Measurements from ENCODE around the gene GCGR.

GCGR gene

DNA sequence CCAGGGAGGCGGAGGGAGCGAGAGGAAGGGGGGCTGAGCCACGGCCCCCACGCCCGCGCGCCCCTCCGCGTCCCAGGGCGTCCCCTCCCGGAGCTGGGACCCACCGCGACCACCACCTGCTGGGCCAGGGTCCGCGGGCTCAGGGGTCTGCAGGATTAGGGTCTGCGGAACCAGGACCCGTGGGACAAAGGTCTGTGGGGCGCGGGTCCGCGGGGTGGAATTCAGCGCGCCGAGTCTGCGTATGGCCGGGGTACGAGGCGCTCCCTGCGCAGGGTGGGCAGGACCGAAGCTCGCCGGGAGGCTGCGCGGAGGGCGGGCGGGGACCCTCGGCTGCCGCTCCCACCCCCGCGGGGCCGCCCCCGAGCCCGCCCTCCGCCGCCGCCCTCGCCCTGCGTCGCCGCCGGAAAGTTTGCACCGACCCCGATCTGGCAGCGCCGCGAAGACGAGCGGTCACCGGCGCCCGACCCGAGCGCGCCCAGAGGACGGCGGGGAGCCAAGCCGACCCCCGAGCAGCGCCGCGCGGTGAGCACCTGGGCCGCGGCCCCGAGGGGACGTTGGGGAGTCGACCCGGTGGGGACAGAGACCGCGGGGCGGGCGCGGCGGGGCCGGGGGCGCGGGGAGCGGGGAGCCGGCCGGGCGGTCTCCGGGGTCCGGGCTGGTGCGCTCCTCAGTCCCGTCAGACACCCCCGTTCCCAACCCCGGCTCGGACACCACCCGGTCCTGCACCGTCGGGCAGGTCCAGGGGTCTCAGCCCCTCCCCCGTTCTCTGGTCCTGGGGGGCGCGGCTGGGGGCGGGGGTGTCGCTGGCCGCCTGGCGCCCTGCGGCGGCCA is at the start of gene GCGR:
Gene GCGR (plus strand): TSS at position 423 of the 831 bp plus-strand sequence. CDS start 4,869 bp downstream, outside the sequence.
- DNase-seq, result no peak

DNA sequence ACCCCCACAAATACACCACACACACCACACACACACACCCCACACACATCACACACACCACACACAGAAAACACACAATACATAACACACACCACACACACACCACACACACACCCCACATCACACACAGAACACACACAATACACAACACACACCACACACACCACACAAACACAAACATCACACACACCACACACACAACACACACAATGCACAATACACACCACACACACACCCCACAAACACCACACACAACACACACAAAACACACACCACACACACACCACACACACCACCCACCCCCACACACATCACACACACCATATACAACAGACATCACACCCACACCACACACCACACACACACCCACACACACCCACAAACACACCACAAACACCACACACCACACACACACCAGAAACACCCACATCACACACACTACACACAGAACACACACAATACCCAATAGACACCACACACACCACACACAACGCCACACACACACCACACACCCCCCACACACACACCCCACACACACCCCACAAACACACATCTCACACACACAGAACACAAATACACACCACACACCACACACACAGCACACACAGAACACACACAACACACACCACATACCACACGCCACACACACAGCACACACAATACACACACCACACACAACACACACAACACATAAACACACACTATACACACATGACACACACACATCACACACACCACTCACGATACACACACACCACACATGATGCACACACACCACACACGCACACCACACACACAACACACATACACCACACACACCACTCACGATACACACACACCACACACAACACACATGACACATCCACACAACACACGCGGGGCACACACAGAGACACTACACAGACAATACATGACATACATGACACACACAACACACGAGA is 11.0 kb upstream of the GCGR start:
- DNase-seq, result no peak

DNA sequence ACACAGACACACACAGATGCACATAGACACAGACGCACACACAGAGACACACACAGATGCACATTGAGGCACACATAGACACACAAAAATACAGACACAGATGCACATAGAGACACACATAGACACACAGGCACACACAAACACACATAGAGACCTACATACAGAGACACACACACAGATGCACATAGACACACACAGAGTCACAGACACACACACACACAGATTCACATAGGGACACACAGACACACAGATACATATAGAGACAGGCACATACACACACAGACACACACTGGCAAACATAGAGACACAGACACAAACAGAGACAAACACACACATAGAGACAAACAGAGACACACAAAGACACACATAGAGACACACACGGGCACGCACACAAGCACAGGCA is 9.9 kb upstream of the GCGR start:
- no peak for DNase-seq

GRCh38 chr17:81794509-81794908 is 9.4 kb upstream of the GCGR start:
- DNase-seq, result no peak

DNA sequence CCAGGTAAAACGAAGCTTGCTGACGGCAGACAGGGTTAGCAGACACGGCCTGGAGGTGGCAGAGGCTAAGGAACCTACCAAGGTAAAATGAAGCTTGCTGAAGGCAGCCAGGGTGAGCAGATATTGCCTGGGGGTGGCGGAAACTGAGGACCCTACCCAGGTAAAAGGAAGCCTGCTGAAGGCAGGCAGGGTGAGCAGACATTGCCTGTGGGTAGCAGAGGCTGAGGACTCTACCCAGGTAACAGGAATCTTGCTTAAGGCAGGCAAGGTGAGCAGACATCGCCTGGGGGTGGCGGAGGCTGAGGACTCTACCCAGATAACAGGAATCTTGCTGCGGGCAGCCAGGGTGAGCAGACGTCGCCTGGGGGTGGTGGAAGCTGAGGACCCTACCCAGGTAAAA is 2.6 kb upstream of the GCGR start:
- DNase-seq, result no peak

GRCh38 chr17:81802048-81802758 is 1.7 kb upstream of the GCGR start:
- DNase-seq, result no peak

- no peak for DNase-seq
These were observed 900 bp upstream of the GCGR start for GRCh38 chr17:81802856-81803643.

- DNase-seq, result no peak
These were observed 829 bp downstream of the GCGR start for GRCh38 chr17:81804559-81805399.

DNA sequence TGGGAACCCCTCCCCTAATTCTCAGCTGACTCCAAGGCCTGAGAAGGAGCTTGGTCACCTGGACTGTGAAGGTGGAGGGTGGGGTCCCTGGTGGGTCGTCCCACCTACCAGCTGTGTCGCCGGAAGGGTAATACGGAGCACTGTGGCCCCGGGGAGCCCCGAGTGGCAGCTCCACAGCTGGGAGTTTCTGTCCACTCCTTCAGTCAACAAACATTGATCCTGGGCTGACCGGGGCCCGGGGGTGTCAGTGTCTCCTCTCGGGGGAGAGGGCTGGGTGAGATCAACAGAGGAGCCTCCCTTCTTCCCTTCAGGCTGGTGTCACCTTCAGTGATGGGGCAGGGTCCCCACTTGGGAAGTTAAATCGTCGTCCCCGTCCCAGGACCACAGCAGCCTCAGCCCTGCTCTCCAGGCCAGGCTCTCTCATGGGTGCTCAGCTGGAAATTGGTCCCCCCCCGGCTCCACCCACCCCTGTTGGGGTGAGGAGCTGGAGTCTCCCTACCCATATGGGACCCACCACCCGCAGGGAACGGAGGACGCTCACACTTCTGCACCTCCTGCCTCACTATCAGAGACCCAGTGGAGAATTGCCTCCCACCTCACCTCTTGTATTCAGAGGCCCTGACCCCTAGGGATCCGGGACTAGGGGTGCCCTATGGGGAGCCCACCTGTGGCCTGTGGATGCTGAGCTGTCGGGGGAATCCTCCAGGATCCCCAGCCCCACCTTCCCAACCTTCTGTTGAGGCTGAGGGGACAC is 1.9 kb downstream of the GCGR start:
- DNase-seq, result no peak

DNA sequence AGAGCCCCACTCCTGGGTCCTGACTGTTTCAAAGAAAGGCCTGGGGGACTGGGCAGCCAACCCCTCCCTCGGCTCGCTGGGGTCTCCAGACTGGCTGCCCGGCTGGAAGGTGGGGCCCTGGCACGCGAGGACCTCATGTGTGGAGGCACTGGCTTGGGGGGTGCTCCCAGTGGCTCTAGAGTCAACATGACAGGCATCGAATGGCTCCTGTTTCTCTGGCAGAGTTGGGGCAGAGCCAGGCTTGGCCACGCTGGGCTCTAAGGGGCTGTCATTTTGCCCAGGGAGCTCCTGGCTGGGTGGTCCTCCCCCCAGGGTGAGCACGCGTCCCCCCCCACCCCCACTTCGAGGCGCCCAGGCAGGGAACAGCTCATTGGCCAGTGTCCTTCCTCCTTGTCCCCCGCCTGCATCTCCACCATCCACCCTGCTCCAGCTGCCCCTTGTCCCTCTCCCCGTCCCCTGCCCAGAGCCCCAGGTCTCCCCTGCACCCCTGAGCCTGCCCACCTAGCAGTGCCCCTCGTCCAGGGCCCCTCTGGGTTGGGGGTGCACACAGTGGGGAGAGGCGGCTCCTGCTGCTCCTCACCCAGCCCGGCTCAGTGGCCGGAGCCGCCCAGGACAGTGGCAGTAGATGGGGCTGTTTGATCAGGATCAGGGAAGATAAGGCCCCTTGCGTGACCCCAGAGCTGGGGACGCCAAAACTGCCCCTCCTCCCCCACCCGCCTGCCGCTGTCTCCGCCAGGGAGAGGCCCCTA is 2.7 kb downstream of the GCGR start:
- DNase-seq, result no peak

- DNase-seq, result no peak
These were observed 3.3 kb downstream of the GCGR start for GRCh38 chr17:81807210-81807719.

- no peak for DNase-seq
These were observed 3.9 kb downstream of the GCGR start for GRCh38 chr17:81807839-81808238.

DNA sequence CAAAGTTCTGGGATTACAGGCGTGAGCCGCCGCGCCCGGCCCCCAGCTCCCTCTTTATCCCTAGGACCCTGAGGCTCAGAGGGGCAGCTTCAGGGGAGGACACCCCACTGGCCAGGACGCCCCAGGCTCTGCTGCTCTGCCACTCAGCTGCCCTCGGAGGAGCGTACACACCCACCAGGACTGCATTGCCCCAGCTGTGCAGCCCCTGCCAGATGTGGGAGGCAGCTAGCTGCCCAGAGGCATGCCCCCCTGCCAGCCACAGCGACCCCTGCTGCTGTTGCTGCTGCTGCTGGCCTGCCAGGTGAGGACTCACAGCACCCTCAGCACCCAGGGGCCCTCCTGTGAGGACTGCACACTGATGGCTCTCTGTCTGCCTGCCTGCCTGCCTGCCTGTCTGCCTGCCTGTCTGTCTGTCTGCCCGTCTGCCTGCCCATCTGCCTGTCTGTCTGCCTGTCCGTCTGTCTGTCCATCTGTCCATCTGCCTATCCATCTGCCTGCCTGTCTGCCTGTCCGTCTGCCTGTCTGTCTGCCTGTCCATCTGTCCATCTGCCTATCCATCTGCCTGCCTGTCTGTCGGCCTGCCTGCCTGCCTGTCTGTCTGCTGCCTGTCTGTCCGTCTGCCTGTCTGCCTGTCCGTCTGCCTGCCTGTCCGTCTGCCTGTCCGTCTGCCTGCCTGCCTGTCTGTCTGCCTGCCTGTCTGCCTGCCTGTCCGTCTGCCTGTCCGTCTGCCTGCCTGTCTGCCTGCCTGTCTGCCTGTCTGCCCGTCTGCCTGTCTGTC is 5.0 kb downstream of the GCGR start:
- no peak for DNase-seq

GRCh38 chr17:81809556-81809998 is 5.6 kb downstream of the GCGR start:
- no peak for DNase-seq

DNA sequence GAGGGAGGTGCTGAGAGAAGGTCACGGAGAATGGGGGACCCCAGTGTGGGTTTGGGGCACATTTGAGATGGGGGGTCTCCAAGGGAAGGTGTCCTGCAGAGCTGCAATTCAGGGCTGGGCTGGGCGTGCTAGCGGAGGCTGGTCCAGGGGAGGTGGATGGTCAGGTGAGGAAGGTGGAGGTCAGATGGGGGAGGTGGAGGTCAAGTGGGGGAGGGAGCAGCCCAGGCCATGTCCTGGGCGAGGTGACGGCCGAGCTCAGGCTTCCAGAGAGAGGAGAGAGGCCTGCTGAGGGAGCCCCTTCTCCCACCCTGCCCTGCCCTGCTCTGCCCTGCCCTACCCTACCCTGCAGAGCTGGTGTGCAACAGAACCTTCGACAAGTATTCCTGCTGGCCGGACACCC is 6.5 kb downstream of the GCGR start:
- no peak for DNase-seq

- no peak for DNase-seq
These were observed 7.1 kb downstream of the GCGR start for GRCh38 chr17:81810892-81811704.

DNA sequence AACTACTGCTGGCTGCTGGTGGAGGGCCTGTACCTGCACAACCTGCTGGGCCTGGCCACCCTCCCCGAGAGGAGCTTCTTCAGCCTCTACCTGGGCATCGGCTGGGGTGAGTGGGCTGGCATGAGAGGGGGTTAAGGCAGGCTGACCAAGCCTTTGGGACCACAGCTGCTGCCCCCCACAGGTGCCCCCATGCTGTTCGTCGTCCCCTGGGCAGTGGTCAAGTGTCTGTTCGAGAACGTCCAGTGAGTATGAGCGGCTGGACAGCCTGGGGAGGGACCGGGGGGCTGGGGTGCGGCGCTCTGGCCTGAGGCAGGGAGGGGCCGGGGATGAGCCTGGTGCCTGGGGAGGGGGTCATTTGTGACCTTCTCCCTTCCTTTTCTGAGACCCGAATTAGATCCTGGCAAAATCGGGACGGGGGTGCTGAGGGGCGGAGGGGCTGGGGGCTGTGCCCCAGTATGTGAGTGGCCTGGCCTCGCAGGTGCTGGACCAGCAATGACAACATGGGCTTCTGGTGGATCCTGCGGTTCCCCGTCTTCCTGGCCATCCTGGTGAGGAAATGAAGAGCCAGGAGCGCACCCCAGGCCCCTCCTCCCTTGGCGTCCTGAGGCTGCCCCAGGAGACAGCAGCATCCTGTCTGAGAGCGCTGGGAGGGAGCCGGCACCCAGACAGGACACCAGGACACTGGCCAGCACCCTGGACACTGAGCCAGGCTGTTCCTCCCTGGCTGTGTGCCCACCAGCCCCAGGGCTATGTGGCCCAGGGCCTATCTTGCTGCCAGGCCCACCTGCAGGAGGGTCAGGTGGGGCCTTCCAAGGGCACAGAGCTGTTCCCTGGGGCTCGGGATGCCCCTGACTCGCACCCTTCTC is 8.0 kb downstream of the GCGR start:
- DNase-seq, result no peak
